ENCODE results near the gene NR2F1.

NR2F1 gene

GRCh38 chr5:93596676-93597490 is 13.9 kb downstream of the NR2F1 start (continued):
- TF ChIP-seq, protein P1, sequence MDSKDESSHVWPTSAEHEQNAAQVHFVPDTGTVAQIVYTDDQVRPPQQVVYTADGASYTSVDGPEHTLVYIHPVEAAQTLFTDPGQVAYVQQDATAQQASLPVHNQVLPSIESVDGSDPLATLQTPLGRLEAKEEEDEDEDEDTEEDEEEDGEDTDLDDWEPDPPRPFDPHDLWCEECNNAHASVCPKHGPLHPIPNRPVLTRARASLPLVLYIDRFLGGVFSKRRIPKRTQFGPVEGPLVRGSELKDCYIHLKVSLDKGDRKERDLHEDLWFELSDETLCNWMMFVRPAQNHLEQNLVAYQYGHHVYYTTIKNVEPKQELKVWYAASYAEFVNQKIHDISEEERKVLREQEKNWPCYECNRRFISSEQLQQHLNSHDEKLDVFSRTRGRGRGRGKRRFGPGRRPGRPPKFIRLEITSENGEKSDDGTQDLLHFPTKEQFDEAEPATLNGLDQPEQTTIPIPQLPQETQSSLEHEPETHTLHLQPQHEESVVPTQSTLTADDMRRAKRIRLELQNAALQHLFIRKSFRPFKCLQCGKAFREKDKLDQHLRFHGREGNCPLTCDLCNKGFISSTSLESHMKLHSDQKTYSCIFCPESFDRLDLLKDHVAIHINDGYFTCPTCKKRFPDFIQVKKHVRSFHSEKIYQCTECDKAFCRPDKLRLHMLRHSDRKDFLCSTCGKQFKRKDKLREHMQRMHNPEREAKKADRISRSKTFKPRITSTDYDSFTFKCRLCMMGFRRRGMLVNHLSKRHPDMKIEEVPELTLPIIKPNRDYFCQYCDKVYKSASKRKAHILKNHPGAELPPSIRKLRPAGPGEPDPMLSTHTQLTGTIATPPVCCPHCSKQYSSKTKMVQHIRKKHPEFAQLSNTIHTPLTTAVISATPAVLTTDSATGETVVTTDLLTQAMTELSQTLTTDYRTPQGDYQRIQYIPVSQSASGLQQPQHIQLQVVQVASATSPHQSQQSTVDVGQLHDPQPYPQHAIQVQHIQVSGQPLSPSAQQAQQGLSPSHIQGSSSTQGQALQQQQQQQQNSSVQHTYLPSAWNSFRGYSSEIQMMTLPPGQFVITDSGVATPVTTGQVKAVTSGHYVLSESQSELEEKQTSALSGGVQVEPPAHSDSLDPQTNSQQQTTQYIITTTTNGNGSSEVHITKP (tag by site-specific recombination; IDR thresholded peaks at IDR 0.05), result no peak
- no peak for TF ChIP-seq BCL11A (tag by site-specific recombination; IDR thresholded peaks at IDR 0.05; ENCODE audit: low read depth)
- no peak for TF ChIP-seq GLI2 (tag by site-specific recombination; IDR thresholded peaks at IDR 0.05; ENCODE audit: borderline replicate concordance, low read depth)
- no peak for TF ChIP-seq ZNF292 (tag by site-specific recombination; IDR thresholded peaks at IDR 0.05; ENCODE audit: borderline replicate concordance, low read depth)
- TF ChIP-seq ZNF184 (tag by site-specific recombination; IDR thresholded peaks at IDR 0.05), result no peak
- no peak for TF ChIP-seq ZNF510 (tag by site-specific recombination; IDR thresholded peaks at IDR 0.05; ENCODE audit: insufficient replicate concordance)
- no peak for TF ChIP-seq ZNF426 (tag by site-specific recombination; IDR thresholded peaks at IDR 0.05)
- TF ChIP-seq KLF10 (tag by site-specific recombination; IDR thresholded peaks at IDR 0.05), result peak; percentile 88
- TF ChIP-seq ZNF548 (tag by site-specific recombination; IDR thresholded peaks at IDR 0.05), result no peak
- TF ChIP-seq PATZ1 (tag by site-specific recombination; IDR thresholded peaks at IDR 0.05), result peak; percentile 40; the same call in 1 of the 2 replicates
- TF ChIP-seq ZNF76 (tag by site-specific recombination; IDR thresholded peaks at IDR 0.05; ENCODE audit: borderline replicate concordance, low read depth), result no peak
- TF ChIP-seq ZNF843 (tag by site-specific recombination; IDR thresholded peaks at IDR 0.05), result no peak
- no peak for TF ChIP-seq PRDM6 (tag by site-specific recombination; IDR thresholded peaks at IDR 0.05)

DNA sequence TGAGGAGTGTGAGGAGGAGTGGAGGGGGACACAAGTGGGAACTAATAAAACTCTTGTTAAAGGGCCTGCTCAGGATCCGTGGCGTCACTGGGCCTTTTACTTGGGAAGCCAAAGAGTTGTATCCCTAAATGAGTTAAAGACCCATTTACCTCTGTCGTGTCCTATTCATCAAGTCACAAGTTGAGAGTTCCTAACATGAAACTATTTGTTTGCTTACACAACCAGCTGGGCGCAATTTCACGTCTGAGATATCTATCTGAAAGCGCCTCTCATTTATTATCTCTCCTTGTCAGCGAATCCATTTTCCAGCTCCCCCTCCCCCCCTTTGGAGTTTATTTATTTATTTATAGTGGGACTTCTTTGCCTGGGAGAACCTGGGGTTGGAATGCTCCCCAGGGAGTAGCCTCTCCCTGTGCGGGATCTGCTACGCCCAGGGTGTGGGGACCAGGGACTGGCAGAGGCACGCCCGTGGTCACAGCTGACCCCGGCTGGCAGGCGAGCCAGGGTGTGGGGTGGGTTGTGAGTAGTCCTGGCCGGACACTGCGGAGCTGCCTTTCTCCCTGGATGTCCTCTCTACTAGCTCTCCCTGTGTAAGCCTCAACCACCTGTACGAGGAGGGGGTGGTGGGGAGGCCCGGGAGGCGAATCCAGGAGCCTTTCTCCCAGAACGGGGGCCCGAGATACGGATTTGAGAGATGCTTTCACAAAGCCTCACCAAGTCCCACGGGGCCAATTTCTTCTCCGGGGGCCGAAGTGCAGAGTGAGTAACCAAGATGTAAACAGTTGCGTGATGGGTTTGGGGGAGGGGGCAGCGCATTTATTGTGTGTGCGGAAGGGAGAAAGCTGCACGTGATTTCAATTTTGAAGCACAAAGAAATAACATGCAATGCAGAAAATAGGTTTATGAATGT is 15.3 kb downstream of the NR2F1 start:
- H3K36me3 ChIP-seq (ENCODE audit: control insufficient read depth in 2 of 2, insufficient read depth in 1 of 2, low read length in 2 of 2), result peaks cover 9 to 20% of the 10 kb centered on the region in 2 experiments
- no peak overlapping the region for H3K4me3 ChIP-seq (ENCODE audit: low read depth, low read length)
- H3K4me1 ChIP-seq (ENCODE audit: control insufficient read depth, insufficient read depth, low read length), result peaks cover 38% of the 10 kb centered on the region
- ChIA-PET POLR2A (interaction anchor here (1.4 kb wide), 1 partner anchor 14 kb away, joined by 3 read pairs; no protein-coding TSS in a partner anchor), CTCF (interaction anchor here (0.6 kb wide), 1 partner anchor 217 kb away, joined by 3 read pairs; no protein-coding TSS in a partner anchor)
- H3K9me3 ChIP-seq (ENCODE audit: control insufficient read depth, insufficient read depth, low read depth, low read length), result no peaks in the 10 kb centered on the region
- peak overlapping the region; percentile 84 for H3K27ac ChIP-seq (ENCODE audit: extremely low read depth, low read depth, low read length)
- TF ChIP-seq PRDM6 (tag by site-specific recombination; IDR thresholded peaks at IDR 0.05) (peak; percentile 81), ZNF214 (tag by site-specific recombination; IDR thresholded peaks at IDR 0.05; ENCODE audit: borderline replicate concordance) (no peak), ZNF707 (tag by site-specific recombination; IDR thresholded peaks at IDR 0.05) (no peak), ZNF560 (tag by site-specific recombination; IDR thresholded peaks at IDR 0.05; ENCODE audit: borderline replicate concordance) (no peak), BCL6B (tag by site-specific recombination; IDR thresholded peaks at IDR 0.05) (0 out of 2 replicates have a peak, but pooled peaks have one; percentile 41), ZSCAN16 (tag by site-specific recombination; IDR thresholded peaks at IDR 0.05) (no peak), ZNF626 (tag by site-specific recombination; IDR thresholded peaks at IDR 0.05) (no peak), ZNF843 (tag by site-specific recombination; IDR thresholded peaks at IDR 0.05) (peak; percentile 56; the same call in 1 of the 2 replicates), ZNF837 (tag by site-specific recombination; IDR thresholded peaks at IDR 0.05) (no peak), GFI1B (tag by site-specific recombination; IDR thresholded peaks at IDR 0.05) (peak; percentile 7; the same call in 1 of the 2 replicates), ZNF571 (tag by site-specific recombination; IDR thresholded peaks at IDR 0.05) (no peak)
